SJSA1 (cell line): ENCODE results near the gene SKA2. TPM values are rescaled to one million over a fixed set of nuclear protein-coding genes. Genes with fewer than 3 reads are reported as not detected.
"Not testable (repeated sequence)": the region's sequence is repeated elsewhere in the genome, so short reads cannot be mapped to it uniquely, and the experiment has no call there.

Experiments
- DNase-seq, 2 experiments: peaks; one replicate each; pipeline ENCODE4 v3.0.0-alpha.2; 2015 to 2020; ENCODE audit warnings: low spot score in 2 of 2, low read depth in 1 of 2
- H3K27ac ChIP-seq: fragments of 250-450 bp; sonication (Bioruptor Pico); 2 replicates; pipeline ENCODE4 v1.5.1; 2020; ENCODE audit warnings: mild to moderate bottlenecking, moderate library complexity
- H3K27me3 ChIP-seq: fragments of 250-450 bp; sonication (Bioruptor Pico); replicated peaks from 2 replicates; pipeline ENCODE4 v1.5.1; 2020; ENCODE audit warnings: mild to moderate bottlenecking, moderate library complexity
- H3K36me3 ChIP-seq: fragments of 250-450 bp; sonication (Bioruptor Pico); 2 replicates; pipeline ENCODE4 v1.5.1; 2020; ENCODE audit warnings: mild to moderate bottlenecking
- H3K4me1 ChIP-seq: fragments of 250-450 bp; sonication (Bioruptor Pico); replicated peaks from 2 replicates; pipeline ENCODE4 v1.6.1; 2021; ENCODE audit warnings: mild to moderate bottlenecking
- H3K4me3 ChIP-seq: fragments of 250-450 bp; sonication (Bioruptor Pico); 2 replicates; pipeline ENCODE4 v1.5.1; 2020; ENCODE audit warnings: mild to moderate bottlenecking
- H3K9me3 ChIP-seq: fragments of 250-450 bp; sonication (Bioruptor Pico); replicated peaks from 2 replicates; pipeline ENCODE4 v1.5.1; 2020; ENCODE audit warnings: mild to moderate bottlenecking
- total RNA-seq: library from RNA; depleted of rRNA; stranded (reverse); fragments of >200 nt; shearing (Covaris generic); gene quantifications from 2 replicates; pipeline ENCODE4 v1.2.3, GENCODE V29; 2014; rRNA removed

The SKA2 gene
- 332 and 622 TPM in 2 replicates for total RNA-seq

GRCh38 chr17:59154721-59155438 is at the start of gene SKA2:
TSS of gene SKA2 (minus strand) at chr17:59155186. CDS start at chr17:59155163, 23 bp downstream.
- Histone ChIP-seq H3K36me3 (peaks cover 35% of the 10 kb centered on the region), H3K4me3 (peak within 1 kb of the TSS; percentile 63), H3K27ac (peak within 1 kb of the TSS; percentile 98), H3K27me3 (no peaks in the 10 kb centered on the region), H3K9me3 (no peaks in the 10 kb centered on the region), H3K4me1 (peaks cover 48% of the 10 kb centered on the region)
- no peak for DNase-seq

- H3K36me3 ChIP-seq = peaks cover 67% of the 10 kb centered on the region
- DNase-seq = no peak
- H3K4me1 ChIP-seq = no peaks in the 10 kb centered on the region
- no peaks in the 10 kb centered on the region for H3K27me3 ChIP-seq
- H3K4me3 ChIP-seq = no peak overlapping the region
- no peak overlapping the region for H3K27ac ChIP-seq
- no peaks in the 10 kb centered on the region for H3K9me3 ChIP-seq
These were observed 47.3 kb upstream of the SKA2 start for GRCh38 chr17:59202320-59202719.

- H3K27ac ChIP-seq = no peak overlapping the region
- DNase-seq = no peak
- no peaks in the 10 kb centered on the region for H3K4me1 ChIP-seq
- no peaks in the 10 kb centered on the region for H3K27me3 ChIP-seq
- no peaks in the 10 kb centered on the region for H3K9me3 ChIP-seq
- peaks cover 95% of the 10 kb centered on the region for H3K36me3 ChIP-seq
- no peak overlapping the region for H3K4me3 ChIP-seq
These were observed 44.4 kb upstream of the SKA2 start for GRCh38 chr17:59199398-59199797.

- peaks cover 95% of the 10 kb centered on the region for H3K36me3 ChIP-seq
- no peaks in the 10 kb centered on the region for H3K9me3 ChIP-seq
- H3K27me3 ChIP-seq = no peaks in the 10 kb centered on the region
- DNase-seq = no peak
- no peak overlapping the region for H3K27ac ChIP-seq
- no peaks in the 10 kb centered on the region for H3K4me1 ChIP-seq
- no peak overlapping the region for H3K4me3 ChIP-seq
These were observed 38.4 kb upstream of the SKA2 start for GRCh38 chr17:59193336-59193862.

GRCh38 chr17:59190806-59191205 is 35.8 kb upstream of the SKA2 start:
- H3K27me3 ChIP-seq = no peaks in the 10 kb centered on the region
- no peak overlapping the region for H3K27ac ChIP-seq
- H3K4me3 ChIP-seq = no peak overlapping the region
- no peaks in the 10 kb centered on the region for H3K4me1 ChIP-seq
- peaks cover 93% of the 10 kb centered on the region for H3K36me3 ChIP-seq
- DNase-seq = no peak
- no peaks in the 10 kb centered on the region for H3K9me3 ChIP-seq

- H3K4me3 ChIP-seq = no peak overlapping the region
- no peak for DNase-seq
- peaks cover 81% of the 10 kb centered on the region for H3K36me3 ChIP-seq
- H3K27ac ChIP-seq = no peak overlapping the region
- no peaks in the 10 kb centered on the region for H3K27me3 ChIP-seq
- H3K9me3 ChIP-seq = no peaks in the 10 kb centered on the region
- H3K4me1 ChIP-seq = no peaks in the 10 kb centered on the region
These were observed 31.9 kb upstream of the SKA2 start for GRCh38 chr17:59186850-59187249.

GRCh38 chr17:59185997-59186396 is 31.0 kb upstream of the SKA2 start:
- H3K27me3 ChIP-seq = no peaks in the 10 kb centered on the region
- no peak for DNase-seq
- no peaks in the 10 kb centered on the region for H3K4me1 ChIP-seq
- H3K36me3 ChIP-seq = peaks cover 79% of the 10 kb centered on the region
- H3K4me3 ChIP-seq = no peak overlapping the region
- H3K9me3 ChIP-seq = no peaks in the 10 kb centered on the region
- no peak overlapping the region for H3K27ac ChIP-seq

- no peak overlapping the region for H3K4me3 ChIP-seq
- H3K27ac ChIP-seq = no peak overlapping the region
- no peaks in the 10 kb centered on the region for H3K4me1 ChIP-seq
- DNase-seq = no peak
- H3K27me3 ChIP-seq = no peaks in the 10 kb centered on the region
- H3K9me3 ChIP-seq = no peaks in the 10 kb centered on the region
- peaks cover 64% of the 10 kb centered on the region for H3K36me3 ChIP-seq
These were observed 26.5 kb upstream of the SKA2 start for GRCh38 chr17:59181481-59181880.

- no peak overlapping the region for H3K27ac ChIP-seq
These were observed 25.6 kb upstream of the SKA2 start for GRCh38 chr17:59180626-59181025.

GRCh38 chr17:59179601-59180000 is 24.6 kb upstream of the SKA2 start:
- not testable (repeated sequence) for H3K27ac ChIP-seq, H3K4me3 ChIP-seq, H3K4me1 ChIP-seq, DNase-seq, H3K27me3 ChIP-seq, H3K9me3 ChIP-seq
- H3K36me3 ChIP-seq = peaks cover 64% of the 10 kb centered on the region

More at GRCh38 chr17:59180626-59181025, 25.6 kb upstream of the SKA2 start:
- no peak for DNase-seq
- Histone ChIP-seq H3K9me3 (no peaks in the 10 kb centered on the region), H3K27me3 (no peaks in the 10 kb centered on the region), H3K36me3 (peaks cover 64% of the 10 kb centered on the region), H3K4me1 (no peaks in the 10 kb centered on the region), H3K4me3 (no peak overlapping the region)

GRCh38 chr17:59178266-59178985 is 23.4 kb upstream of the SKA2 start:
- Histone ChIP-seq H3K36me3 (peaks cover 70% of the 10 kb centered on the region), H3K27ac (no peak overlapping the region), H3K27me3 (no peaks in the 10 kb centered on the region), H3K9me3 (no peaks in the 10 kb centered on the region), H3K4me3 (no peak overlapping the region), H3K4me1 (no peaks in the 10 kb centered on the region)
- no peak for DNase-seq

GRCh38 chr17:59175076-59175475 is 20.1 kb upstream of the SKA2 start:
- Histone ChIP-seq H3K36me3 (peaks cover 75% of the 10 kb centered on the region), H3K4me3 (no peak overlapping the region), H3K27ac (no peak overlapping the region), H3K9me3 (no peaks in the 10 kb centered on the region), H3K27me3 (no peaks in the 10 kb centered on the region), H3K4me1 (no peaks in the 10 kb centered on the region)
- DNase-seq = no peak

GRCh38 chr17:59174671-59175070 is 19.7 kb upstream of the SKA2 start:
- peaks cover 78% of the 10 kb centered on the region for H3K36me3 ChIP-seq
- no peak for DNase-seq

GRCh38 chr17:59172436-59173004 is 17.5 kb upstream of the SKA2 start:
- H3K9me3 ChIP-seq = no peaks in the 10 kb centered on the region
- peaks cover 77% of the 10 kb centered on the region for H3K36me3 ChIP-seq
- no peaks in the 10 kb centered on the region for H3K27me3 ChIP-seq
- DNase-seq = no peak
- peaks cover 3% of the 10 kb centered on the region for H3K4me1 ChIP-seq
- H3K4me3 ChIP-seq = no peak overlapping the region
- H3K27ac ChIP-seq = no peak overlapping the region

More at GRCh38 chr17:59174671-59175070, 19.7 kb upstream of the SKA2 start:
- Histone ChIP-seq H3K4me3 (no peak overlapping the region), H3K4me1 (no peaks in the 10 kb centered on the region), H3K27me3 (no peaks in the 10 kb centered on the region), H3K27ac (no peak overlapping the region), H3K9me3 (no peaks in the 10 kb centered on the region)
